Activated naive CD4-positive, alpha-beta T cell treated with anti-CD3 and anti-CD28 coated beads for 36 hours (primary cell): ENCODE data around the gene CELA1. TPM values are rescaled to one million over a fixed set of nuclear protein-coding genes. Genes with fewer than 3 reads are reported as not detected.

ENCODE experiments used
- CTCF ChIA-PET: fragments of 350-600 bp; sonication (Branson Sonifier 250); formaldehyde crosslinking; loops from one replicate; lab custom pipeline; 2021; ENCODE audit warnings: antibody characterized with exemption; lab: Charles Lee
- DNase-seq: peaks from one replicate; pipeline ENCODE4 v3.0.0-alpha.2; 2020
- H3K27ac Mint-ChIP-seq: one replicate; pipeline ENCODE4 v1.8.0; 2021; ENCODE audit warnings: mild to moderate bottlenecking, mixed read lengths
- H3K27me3 Mint-ChIP-seq: one replicate; pipeline ENCODE4 v1.8.0; 2021; ENCODE audit warnings: low read depth, mixed read lengths
- H3K36me3 Mint-ChIP-seq: one replicate; pipeline ENCODE4 v1.8.0; 2021; ENCODE audit warnings: low read depth, mixed read lengths
- H3K4me1 Mint-ChIP-seq: one replicate; pipeline ENCODE4 v1.8.0; 2021; ENCODE audit warnings: low read depth, mixed read lengths
- H3K4me3 Mint-ChIP-seq: one replicate; pipeline ENCODE4 v1.8.0; 2021; ENCODE audit warnings: mild to moderate bottlenecking, moderate library complexity, mixed read lengths
- H3K9me3 Mint-ChIP-seq: one replicate; pipeline ENCODE4 v1.8.0; 2021; ENCODE audit warnings: mixed read lengths
- intact Hi-C: fragments of 100-400 bp; cut with micrococcal nuclease; formaldehyde crosslinking; loops from one replicate; pipeline ENCODE4 v1.15.1; 2023
- total RNA-seq, 2 experiments: library from RNA; stranded (reverse); gene quantifications; one replicate each; pipeline ENCODE4 v1.2.3, GENCODE V29; 2021

CELA1 gene
- under 1 TPM in 1 of 2 experiments, not detected in 1; 0.29 TPM for total RNA-seq

GRCh38 chr12:51346581-51346980 is at the start of gene CELA1:
TSS of gene CELA1 (minus strand) at chr12:51346679. CDS start at chr12:51346638, 41 bp downstream.
- intact Hi-C loops: no loop called here
- H3K36me3 Mint-ChIP-seq: no peaks in the 10 kb centered on the region

GRCh38 chr12:51395283-51396230 is 49.1 kb upstream of the CELA1 start:
- Mint-ChIP-seq H3K27me3 (no peaks in the 10 kb centered on the region), H3K4me3 (peak overlapping the region; percentile 19), H3K4me1 (peaks cover 44% of the 10 kb centered on the region), H3K36me3 (no peaks in the 10 kb centered on the region), H3K9me3 (no peaks in the 10 kb centered on the region), H3K27ac (peak overlapping the region; percentile 68)
- intact Hi-C loops: loop anchor here (1.0 to 10.0 kb wide), 3 partner anchors 12 to 429 kb away; no protein-coding TSS in a partner anchor
- CTCF ChIA-PET: interaction anchor here (0.6 to 1.4 kb wide), 6 partner anchors 12 to 843 kb away, joined by 3 to 6 read pairs (median 3); no protein-coding TSS in a partner anchor
- peak; percentile 75 for DNase-seq

More at GRCh38 chr12:51346581-51346980, at the start of gene CELA1:
- Mint-ChIP-seq H3K4me3 (no peak within 1 kb of the TSS), H3K27ac (no peak within 1 kb of the TSS), H3K9me3 (no peaks in the 10 kb centered on the region), H3K4me1 (peaks cover 9% of the 10 kb centered on the region), H3K27me3 (no peaks in the 10 kb centered on the region)
- CTCF ChIA-PET: no interaction called here
- DNase-seq: no peak

- Mint-ChIP-seq H3K27ac (peak overlapping the region; percentile 84), H3K9me3 (no peaks in the 10 kb centered on the region), H3K4me3 (peak overlapping the region; percentile 75), H3K36me3 (no peaks in the 10 kb centered on the region), H3K27me3 (no peaks in the 10 kb centered on the region), H3K4me1 (peaks cover 60% of the 10 kb centered on the region)
- DNase-seq: peak; percentile 79
- CTCF ChIA-PET: interaction anchor here (1.4 kb wide), 1 partner anchor 11 kb away, joined by 6 read pairs; no protein-coding TSS in a partner anchor
- intact Hi-C loops: loop anchor here (1.0 to 10.0 kb wide), 3 partner anchors 71 to 577 kb away; no protein-coding TSS in a partner anchor
These were observed 47.4 kb upstream of the CELA1 start for GRCh38 chr12:51393676-51394545.

GRCh38 chr12:51392556-51393237 is 46.2 kb upstream of the CELA1 start:
- Mint-ChIP-seq H3K27ac (peak overlapping the region; percentile 74), H3K4me3 (peak overlapping the region; percentile 75), H3K27me3 (no peaks in the 10 kb centered on the region), H3K36me3 (no peaks in the 10 kb centered on the region), H3K9me3 (no peaks in the 10 kb centered on the region), H3K4me1 (peaks cover 68% of the 10 kb centered on the region)
- DNase-seq: peak; percentile 57
- CTCF ChIA-PET: no interaction called here
- intact Hi-C loops: loop anchor here (1.0 to 10.0 kb wide), 2 partner anchors 23 to 432 kb away; no protein-coding TSS in a partner anchor

GRCh38 chr12:51391283-51392123 is 45.0 kb upstream of the CELA1 start, which contains the start of gene GALNT6:
TSS of gene GALNT6 (minus strand) at chr12:51391406. CDS start at chr12:51379781, 11,625 bp downstream.
- CTCF ChIA-PET: no interaction called here
- intact Hi-C loops: loop anchor here (1.0 to 10.0 kb wide), 2 partner anchors 22 to 433 kb away; no protein-coding TSS in a partner anchor
- peak; percentile 68 for DNase-seq
- Mint-ChIP-seq H3K36me3 (no peaks in the 10 kb centered on the region), H3K9me3 (no peaks in the 10 kb centered on the region), H3K4me1 (peaks cover 71% of the 10 kb centered on the region), H3K4me3 (peak within 1 kb of the TSS; percentile 83), H3K27ac (peak within 1 kb of the TSS; percentile 38), H3K27me3 (no peaks in the 10 kb centered on the region)

GRCh38 chr12:51390891-51391282 is 44.4 kb upstream of the CELA1 start:
- intact Hi-C loops: loop anchor here (10.0 kb wide), 1 partner anchor 434 kb away; no protein-coding TSS in a partner anchor
- peak; percentile 40 for DNase-seq
- H3K9me3 Mint-ChIP-seq: no peaks in the 10 kb centered on the region

GRCh38 chr12:51390457-51390856 is 44.0 kb upstream of the CELA1 start:
- no peak for DNase-seq
- Mint-ChIP-seq H3K36me3 (no peaks in the 10 kb centered on the region), H3K27me3 (no peaks in the 10 kb centered on the region), H3K4me3 (peak overlapping the region; percentile 83), H3K9me3 (no peaks in the 10 kb centered on the region), H3K27ac (no peak overlapping the region), H3K4me1 (peaks cover 66% of the 10 kb centered on the region)
- CTCF ChIA-PET: interaction anchor here (0.8 kb wide), 1 partner anchor 19 kb away, joined by 3 read pairs; no protein-coding TSS in a partner anchor
- intact Hi-C loops: loop anchor here (10.0 kb wide), 1 partner anchor 434 kb away; no protein-coding TSS in a partner anchor

More at GRCh38 chr12:51390891-51391282, 44.4 kb upstream of the CELA1 start:
- Mint-ChIP-seq H3K4me1 (peaks cover 70% of the 10 kb centered on the region), H3K27ac (peak overlapping the region; percentile 32), H3K4me3 (peak overlapping the region; percentile 83), H3K27me3 (no peaks in the 10 kb centered on the region), H3K36me3 (no peaks in the 10 kb centered on the region)
- CTCF ChIA-PET: no interaction called here

GRCh38 chr12:51389302-51389999 is 43.0 kb upstream of the CELA1 start:
- Mint-ChIP-seq H3K27ac (no peak overlapping the region), H3K4me1 (peaks cover 59% of the 10 kb centered on the region), H3K36me3 (no peaks in the 10 kb centered on the region), H3K9me3 (no peaks in the 10 kb centered on the region), H3K27me3 (no peaks in the 10 kb centered on the region), H3K4me3 (no peak overlapping the region)
- intact Hi-C loops: no loop called here
- peak; percentile 33 for DNase-seq
- CTCF ChIA-PET: interaction anchor here (0.8 to 1.3 kb wide), 2 partner anchors 20 to 33 kb away, joined by 3 read pairs; no protein-coding TSS in a partner anchor

GRCh38 chr12:51388846-51389245 is 42.4 kb upstream of the CELA1 start:
- no peaks in the 10 kb centered on the region for H3K9me3 Mint-ChIP-seq
- H3K4me1 Mint-ChIP-seq: peaks cover 58% of the 10 kb centered on the region
- H3K36me3 Mint-ChIP-seq: no peaks in the 10 kb centered on the region
- no peaks in the 10 kb centered on the region for H3K27me3 Mint-ChIP-seq
- DNase-seq: no peak
- CTCF ChIA-PET: interaction anchor here (0.8 to 1.3 kb wide), 2 partner anchors 19 to 33 kb away, joined by 3 read pairs; no protein-coding TSS in a partner anchor
- H3K4me3 Mint-ChIP-seq: no peak overlapping the region
- intact Hi-C loops: no loop called here
- no peak overlapping the region for H3K27ac Mint-ChIP-seq
